WTC11 (cell line): ENCODE measurements around the gene FAXDC2. TPM values are rescaled to one million over a fixed set of nuclear protein-coding genes. Genes with fewer than 3 reads are reported as not detected.

Experiments used
- ATAC-seq: fragments of 200-7000 bp; cut with Tn5 transposase; 2 replicates; pipeline ENCODE4 v1.10.0; 2021; ENCODE audit warnings: mild to moderate bottlenecking, moderate library complexity
- CTCF ChIA-PET: fragments of 300-600 bp; sonication (Branson Sonifier 250); formaldehyde crosslinking; loops from one replicate; lab custom pipeline; 2021; ENCODE audit warnings: antibody characterized with exemption; lab: Charles Lee
- POLR2A ChIA-PET: fragments of 350-600 bp; sonication (Branson Sonifier 250); formaldehyde crosslinking; loops from one replicate; lab custom pipeline; 2021; ENCODE audit warnings: antibody characterized with exemption; lab: Charles Lee
- DNase-seq: peaks from one replicate; pipeline ENCODE4 v3.0.0; 2021; ENCODE audit warnings: low spot score
- H3K27ac Mint-ChIP-seq: 2 replicates; pipeline ENCODE4 v1.8.0; 2021; ENCODE audit warnings: mixed read lengths
- H3K27me3 Mint-ChIP-seq: 2 replicates; pipeline ENCODE4 v1.8.0; 2021; ENCODE audit warnings: low read depth, mild to moderate bottlenecking, moderate library complexity, mixed read lengths
- H3K36me3 Mint-ChIP-seq: 2 replicates; pipeline ENCODE4 v1.8.0; 2021; ENCODE audit warnings: mixed read lengths
- H3K4me1 Mint-ChIP-seq: 2 replicates; pipeline ENCODE4 v1.8.0; 2022; ENCODE audit warnings: mixed read lengths
- H3K4me3 Mint-ChIP-seq: 2 replicates; pipeline ENCODE4 v1.8.0; 2021; ENCODE audit warnings: mild to moderate bottlenecking, moderate library complexity, mixed read lengths
- H3K9me3 Mint-ChIP-seq: 2 replicates; pipeline ENCODE4 v1.8.0; 2021; ENCODE audit warnings: mixed read lengths
- CREM ChIP-seq: sonication (generic); formaldehyde crosslinking; IDR thresholded peaks from 2 replicates; pipeline ENCODE4 v1.8.1; 2022; ENCODE audit warnings: mild to moderate bottlenecking, missing genetic modification reagents, moderate library complexity
- EMX1 ChIP-seq: fragments of 250-450 bp; sonication (Bioruptor Pico); IDR thresholded peaks from 2 replicates; pipeline ENCODE4 v1.8.0; 2021; ENCODE audit warnings: mild to moderate bottlenecking
- FOXK1 ChIP-seq: sonication (generic); formaldehyde crosslinking; IDR thresholded peaks from 2 replicates; pipeline ENCODE4 v1.8.0; 2022; ENCODE audit warnings: mild to moderate bottlenecking, moderate library complexity, missing genetic modification reagents
- FOXP1 ChIP-seq: sonication (generic); formaldehyde crosslinking; IDR thresholded peaks from 2 replicates; pipeline ENCODE4 v1.8.0; 2022; ENCODE audit warnings: missing genetic modification reagents, mild to moderate bottlenecking, moderate library complexity, borderline replicate concordance
- GTF2I ChIP-seq: fragments of 250-450 bp; sonication (Bioruptor Pico); conservative IDR thresholded peaks from 2 replicates; pipeline ENCODE4 v1.4.0; 2021; ENCODE audit warnings: mild to moderate bottlenecking
- JUN ChIP-seq: sonication (generic); formaldehyde crosslinking; IDR thresholded peaks from 2 replicates; pipeline ENCODE4 v1.8.0; 2023; ENCODE audit warnings: mild to moderate bottlenecking, missing genetic modification reagents
- MYBL2 ChIP-seq: sonication (generic); formaldehyde crosslinking; IDR thresholded peaks from 2 replicates; pipeline ENCODE4 v1.8.1; 2023; ENCODE audit warnings: mild to moderate bottlenecking, moderate library complexity, missing genetic modification reagents
- ZBTB21 ChIP-seq: sonication (generic); formaldehyde crosslinking; IDR thresholded peaks from 2 replicates; pipeline ENCODE4 v1.8.1; 2023; ENCODE audit warnings: mild to moderate bottlenecking, missing genetic modification reagents, borderline replicate concordance
- ZNF219 ChIP-seq: sonication (generic); formaldehyde crosslinking; IDR thresholded peaks from 2 replicates; pipeline ENCODE4 v1.8.0; 2023; ENCODE audit warnings: missing genetic modification reagents, mild to moderate bottlenecking, borderline replicate concordance
- ZNF423 ChIP-seq: fragments of 250-450 bp; sonication (Bioruptor Pico); IDR thresholded peaks from 2 replicates; pipeline ENCODE4 v2.1.2; 2022; ENCODE audit warnings: mild to moderate bottlenecking, moderate library complexity
- ZNF671 ChIP-seq: fragments of 250-450 bp; sonication (Bioruptor Pico); IDR thresholded peaks from 2 replicates; pipeline ENCODE4 v1.8.0; 2021; ENCODE audit warnings: mild to moderate bottlenecking
- total RNA-seq: library from RNA; stranded (reverse); gene quantifications from 3 replicates; pipeline ENCODE4 v1.2.3, GENCODE V29; 2021
- TF ChIP-seq, protein P1 (sequence below): fragments of 250-450 bp; sonication (Bioruptor Pico); conservative IDR thresholded peaks from 2 replicates; pipeline ENCODE4 v1.9.0; 2021; ENCODE audit warnings: mild to moderate bottlenecking
- TF ChIP-seq, protein P2 (sequence below): fragments of 250-450 bp; sonication (Bioruptor Pico); IDR thresholded peaks from 2 replicates; pipeline ENCODE4 v1.9.0; 2021; ENCODE audit warnings: mild to moderate bottlenecking
- TF ChIP-seq, protein P3 (sequence below): fragments of 200-600 bp; IDR thresholded peaks from 2 replicates; pipeline ENCODE4 v1.8.0; 2022; ENCODE audit warnings: antibody characterized with exemption

The FAXDC2 gene
- total RNA-seq, 1 experiment from 2014 or later: 3.9 TPM

DNA sequence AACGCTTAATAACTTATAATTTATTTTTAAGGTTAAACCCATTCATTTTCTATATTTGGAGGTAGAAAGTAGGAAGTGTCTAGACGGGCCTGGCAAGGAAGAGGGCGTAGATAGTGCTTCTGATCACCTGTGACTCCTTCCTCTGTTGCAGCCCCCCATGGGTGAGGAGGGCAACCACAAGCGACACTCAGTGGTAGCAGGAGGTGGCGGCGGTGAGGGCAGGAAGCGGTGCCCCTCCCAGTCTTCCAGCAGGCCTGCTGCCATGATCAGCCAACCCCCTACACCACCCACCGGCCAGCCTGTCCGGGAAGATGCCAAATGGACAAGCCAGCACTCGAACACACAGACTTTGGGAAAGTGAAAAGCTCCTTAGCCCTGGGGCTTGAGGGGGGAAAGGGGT is 36.7 kb downstream of the FAXDC2 start:
- CTCF ChIA-PET: interaction anchor here (0.6 kb wide), 1 partner anchor 31 kb away, joined by 3 read pairs; no protein-coding TSS in a partner anchor
- DNase-seq: no peak
- Mint-ChIP-seq H3K4me3 (no peak overlapping the region), H3K4me1 (peaks cover 1% of the 10 kb centered on the region; the same call in 1 of the 2 replicates), H3K36me3 (peaks cover 82% of the 10 kb centered on the region), H3K27me3 (no peaks in the 10 kb centered on the region), H3K27ac (no peak overlapping the region)
- TF ChIP-seq, protein P1, sequence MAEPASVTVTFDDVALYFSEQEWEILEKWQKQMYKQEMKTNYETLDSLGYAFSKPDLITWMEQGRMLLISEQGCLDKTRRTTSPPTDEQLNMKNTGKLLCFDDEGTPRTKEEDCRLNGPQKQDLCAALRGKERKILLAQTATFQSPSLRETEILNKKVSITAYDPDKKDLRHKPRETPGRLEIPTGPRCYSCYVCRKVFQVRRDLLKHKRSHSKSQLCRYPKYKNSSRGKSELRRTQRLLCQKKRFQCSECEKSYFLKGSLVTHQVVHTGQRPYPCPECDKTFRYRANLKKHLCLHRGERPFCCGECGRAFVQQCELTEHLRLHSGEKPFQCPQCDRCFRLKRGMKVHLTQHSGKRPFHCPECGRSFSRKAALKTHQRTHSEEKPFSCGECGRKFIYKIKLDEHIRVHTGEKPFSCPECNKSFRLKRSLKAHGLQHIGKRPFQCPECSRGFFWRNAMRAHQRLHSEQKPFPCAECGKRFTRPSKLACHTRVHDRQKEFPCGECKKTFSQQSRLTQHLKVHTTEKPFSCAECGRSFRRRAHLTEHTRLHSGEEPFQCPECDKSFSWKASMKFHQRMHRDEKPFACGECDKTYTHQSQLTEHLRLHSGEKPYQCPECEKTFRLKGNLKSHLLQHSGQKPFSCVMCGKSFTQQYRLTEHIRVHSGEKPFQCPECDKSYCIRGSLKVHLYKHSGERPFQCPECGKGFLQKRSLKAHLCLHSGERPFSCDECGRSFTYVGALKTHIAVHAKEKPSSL (CRISPR knock-in tag): no peak
- no peak for TF ChIP-seq JUN
- no peak for TF ChIP-seq GTF2I (CRISPR knock-in tag)
- no peak for TF ChIP-seq FOXK1 (CRISPR knock-in tag)
- TF ChIP-seq, protein P2, sequence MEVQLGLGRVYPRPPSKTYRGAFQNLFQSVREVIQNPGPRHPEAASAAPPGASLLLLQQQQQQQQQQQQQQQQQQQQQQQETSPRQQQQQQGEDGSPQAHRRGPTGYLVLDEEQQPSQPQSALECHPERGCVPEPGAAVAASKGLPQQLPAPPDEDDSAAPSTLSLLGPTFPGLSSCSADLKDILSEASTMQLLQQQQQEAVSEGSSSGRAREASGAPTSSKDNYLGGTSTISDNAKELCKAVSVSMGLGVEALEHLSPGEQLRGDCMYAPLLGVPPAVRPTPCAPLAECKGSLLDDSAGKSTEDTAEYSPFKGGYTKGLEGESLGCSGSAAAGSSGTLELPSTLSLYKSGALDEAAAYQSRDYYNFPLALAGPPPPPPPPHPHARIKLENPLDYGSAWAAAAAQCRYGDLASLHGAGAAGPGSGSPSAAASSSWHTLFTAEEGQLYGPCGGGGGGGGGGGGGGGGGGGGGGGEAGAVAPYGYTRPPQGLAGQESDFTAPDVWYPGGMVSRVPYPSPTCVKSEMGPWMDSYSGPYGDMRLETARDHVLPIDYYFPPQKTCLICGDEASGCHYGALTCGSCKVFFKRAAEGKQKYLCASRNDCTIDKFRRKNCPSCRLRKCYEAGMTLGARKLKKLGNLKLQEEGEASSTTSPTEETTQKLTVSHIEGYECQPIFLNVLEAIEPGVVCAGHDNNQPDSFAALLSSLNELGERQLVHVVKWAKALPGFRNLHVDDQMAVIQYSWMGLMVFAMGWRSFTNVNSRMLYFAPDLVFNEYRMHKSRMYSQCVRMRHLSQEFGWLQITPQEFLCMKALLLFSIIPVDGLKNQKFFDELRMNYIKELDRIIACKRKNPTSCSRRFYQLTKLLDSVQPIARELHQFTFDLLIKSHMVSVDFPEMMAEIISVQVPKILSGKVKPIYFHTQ (CRISPR knock-in tag): no peak
- TF ChIP-seq ZNF219: no peak
- no peak for TF ChIP-seq ZNF423
- no peak for TF ChIP-seq ZBTB21 (CRISPR knock-in tag)
- TF ChIP-seq FOXP1 (CRISPR knock-in tag): no peak
- no peak for TF ChIP-seq MYBL2 (CRISPR knock-in tag)
- TF ChIP-seq, all 79 proteins: peak for 0
- POLR2A ChIA-PET: interaction anchor here (0.6 kb wide), 1 partner anchor 16 kb away, joined by 4 read pairs; no protein-coding TSS in a partner anchor
- no peak for ATAC-seq
- no peaks in the 10 kb centered on the region for H3K9me3 Mint-ChIP-seq

DNA sequence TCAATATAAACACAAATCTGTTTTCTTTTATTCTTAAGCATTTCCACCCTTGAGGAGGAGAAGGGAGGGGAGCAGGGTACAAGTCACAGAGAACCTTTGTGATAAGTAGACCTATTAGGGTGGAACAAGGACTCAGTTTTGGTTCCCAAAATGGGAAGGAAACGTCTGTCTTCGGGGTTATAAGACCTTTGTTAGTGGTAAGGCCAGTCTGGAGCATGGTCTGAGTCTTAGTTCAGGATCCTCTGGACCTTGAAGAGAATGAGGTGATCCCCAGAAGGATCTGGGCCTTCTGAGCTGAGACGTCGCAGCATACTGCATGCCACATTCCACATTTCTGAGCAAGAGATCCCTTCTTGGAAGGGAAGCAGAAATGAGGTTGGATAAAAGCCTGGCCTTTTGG is 37.2 kb downstream of the FAXDC2 start:
- no peak overlapping the region for H3K4me3 Mint-ChIP-seq
- peak overlapping the region; percentile 78 for H3K27ac Mint-ChIP-seq
- H3K36me3 Mint-ChIP-seq: peaks cover 82% of the 10 kb centered on the region
- no peaks in the 10 kb centered on the region for H3K9me3 Mint-ChIP-seq
- H3K27me3 Mint-ChIP-seq: no peaks in the 10 kb centered on the region
- POLR2A ChIA-PET: no interaction called here
- no peak for TF ChIP-seq EMX1 (CRISPR knock-in tag)
- TF ChIP-seq CREM (CRISPR knock-in tag): no peak
- no peaks in the 10 kb centered on the region for H3K4me1 Mint-ChIP-seq
- DNase-seq: no peak
- ATAC-seq: no peak
- CTCF ChIA-PET: no interaction called here

DNA sequence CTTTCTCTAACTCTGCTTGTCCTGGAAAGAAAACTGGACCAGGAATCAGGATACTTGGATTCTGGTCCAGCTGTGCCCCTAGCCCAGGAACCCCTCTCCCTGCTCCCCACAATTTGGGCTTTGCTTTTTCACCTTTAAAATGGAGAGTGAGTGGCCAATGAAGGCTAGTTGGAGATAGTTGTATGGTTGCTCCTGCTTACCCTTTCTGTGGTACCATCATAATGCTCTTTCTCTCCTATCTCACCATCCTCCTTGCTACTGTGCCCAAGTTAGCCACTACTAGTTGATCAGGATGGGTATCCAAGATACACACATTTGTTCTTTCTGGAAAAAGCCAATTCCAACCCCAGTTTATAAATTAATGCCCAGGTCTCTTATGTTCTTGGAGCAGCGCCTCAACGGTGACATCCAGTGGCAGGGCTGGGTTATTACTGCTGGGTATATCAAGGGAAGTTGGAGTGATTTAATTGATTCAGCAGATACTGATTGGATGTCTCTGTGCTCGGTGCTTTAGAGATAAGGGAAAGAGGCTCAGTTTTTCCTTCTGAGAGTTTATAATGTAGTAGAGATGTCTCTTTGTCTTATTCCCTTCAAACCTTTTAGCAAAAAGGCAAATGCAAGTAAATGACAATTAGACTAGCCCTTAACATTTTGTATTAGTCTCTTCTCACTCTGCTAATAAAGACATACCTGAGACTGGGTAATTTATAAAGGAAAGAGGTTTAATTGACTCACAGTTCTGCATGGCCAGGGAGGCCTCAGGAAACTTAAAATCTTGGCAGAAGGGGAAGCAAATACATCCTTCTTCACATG is 38.5 kb downstream of the FAXDC2 start:
- CTCF ChIA-PET: no interaction called here
- H3K9me3 Mint-ChIP-seq: no peaks in the 10 kb centered on the region
- H3K27me3 Mint-ChIP-seq: no peaks in the 10 kb centered on the region
- H3K36me3 Mint-ChIP-seq: peaks cover 83% of the 10 kb centered on the region
- H3K27ac Mint-ChIP-seq: peak overlapping the region; percentile 90
- peak; percentile 86 for ATAC-seq
- no peak for TF ChIP-seq ZNF671
- TF ChIP-seq, protein P3, sequence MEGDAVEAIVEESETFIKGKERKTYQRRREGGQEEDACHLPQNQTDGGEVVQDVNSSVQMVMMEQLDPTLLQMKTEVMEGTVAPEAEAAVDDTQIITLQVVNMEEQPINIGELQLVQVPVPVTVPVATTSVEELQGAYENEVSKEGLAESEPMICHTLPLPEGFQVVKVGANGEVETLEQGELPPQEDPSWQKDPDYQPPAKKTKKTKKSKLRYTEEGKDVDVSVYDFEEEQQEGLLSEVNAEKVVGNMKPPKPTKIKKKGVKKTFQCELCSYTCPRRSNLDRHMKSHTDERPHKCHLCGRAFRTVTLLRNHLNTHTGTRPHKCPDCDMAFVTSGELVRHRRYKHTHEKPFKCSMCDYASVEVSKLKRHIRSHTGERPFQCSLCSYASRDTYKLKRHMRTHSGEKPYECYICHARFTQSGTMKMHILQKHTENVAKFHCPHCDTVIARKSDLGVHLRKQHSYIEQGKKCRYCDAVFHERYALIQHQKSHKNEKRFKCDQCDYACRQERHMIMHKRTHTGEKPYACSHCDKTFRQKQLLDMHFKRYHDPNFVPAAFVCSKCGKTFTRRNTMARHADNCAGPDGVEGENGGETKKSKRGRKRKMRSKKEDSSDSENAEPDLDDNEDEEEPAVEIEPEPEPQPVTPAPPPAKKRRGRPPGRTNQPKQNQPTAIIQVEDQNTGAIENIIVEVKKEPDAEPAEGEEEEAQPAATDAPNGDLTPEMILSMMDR: peak; percentile 59
- TF ChIP-seq, all 79 proteins: peak for 1
- no peaks in the 10 kb centered on the region for H3K4me1 Mint-ChIP-seq
- peak; percentile 61 for DNase-seq
- H3K4me3 Mint-ChIP-seq: no peak overlapping the region
- POLR2A ChIA-PET: no interaction called here
